Hepatocyte (in vitro differentiated cells): Measurements from ENCODE around the gene SHOC2. TPM values are rescaled to one million over a fixed set of nuclear protein-coding genes. Genes with fewer than 3 reads are reported as not detected.

ENCODE experiments used
- DNase-seq: peaks from one replicate; pipeline ENCODE4 v3.0.0-alpha.2; 2016; ENCODE audit warnings: low spot score
- H2AFZ ChIP-seq: fragments of 200-600 bp; sonication (generic); 2 replicates; pipeline ENCODE4 v1.6.0; 2016; ENCODE audit warnings: antibody characterized with exemption, mild to moderate bottlenecking
- H3K27ac ChIP-seq: fragments of 200-600 bp; sonication (generic); 2 replicates; pipeline ENCODE4 v1.5.1; 2016; ENCODE audit warnings: mild to moderate bottlenecking
- H3K27me3 ChIP-seq: fragments of 200-600 bp; sonication (generic); 2 replicates; pipeline ENCODE4 v1.6.1; 2016
- H3K36me3 ChIP-seq: fragments of 200-600 bp; sonication (generic); replicated peaks from 2 replicates; pipeline ENCODE4 v1.5.1; 2016; ENCODE audit warnings: low read depth; ENCODE audit not compliant: insufficient read depth
- H3K4me1 ChIP-seq: fragments of 200-600 bp; sonication (generic); 2 replicates; pipeline ENCODE4 v1.5.1; 2016; ENCODE audit warnings: mild to moderate bottlenecking, moderate library complexity; ENCODE audit not compliant: insufficient read depth
- H3K4me2 ChIP-seq: fragments of 200-600 bp; sonication (generic); 2 replicates; pipeline ENCODE4 v1.6.0; 2016
- H3K4me3 ChIP-seq: fragments of 200-600 bp; sonication (generic); 2 replicates; pipeline ENCODE4 v1.5.1; 2016; ENCODE audit warnings: mild to moderate bottlenecking
- H3K79me2 ChIP-seq: fragments of 200-600 bp; sonication (generic); 2 replicates; pipeline ENCODE4 v1.6.0; 2017; ENCODE audit warnings: mild to moderate bottlenecking
- H3K9me2 ChIP-seq: fragments of 200-600 bp; sonication (generic); replicated peaks from 2 replicates; pipeline ENCODE4 v1.6.0; 2017; ENCODE audit warnings: mild to moderate bottlenecking; ENCODE audit not compliant: insufficient read depth
- H3K9me3 ChIP-seq: fragments of 200-600 bp; sonication (generic); 2 replicates; pipeline ENCODE4 v1.5.1; 2016; ENCODE audit warnings: low read depth, mild to moderate bottlenecking
- H4K20me1 ChIP-seq: fragments of 200-600 bp; sonication (generic); 2 replicates; pipeline ENCODE4 v1.6.0; 2016; ENCODE audit warnings: mild to moderate bottlenecking; ENCODE audit not compliant: insufficient read depth, poor library complexity, severe bottlenecking
- EZH2 ChIP-seq: fragments of 200-600 bp; sonication (generic); IDR thresholded peaks from 2 replicates; pipeline ENCODE4 v1.6.1; 2016; ENCODE audit warnings: antibody characterized with exemption, mild to moderate bottlenecking, borderline replicate concordance
- EZH2phosphoT487 ChIP-seq: fragments of 200-600 bp; sonication (generic); IDR thresholded peaks from one replicate; pipeline ENCODE4 v1.6.1; 2018; ENCODE audit warnings: antibody characterized with exemption, mild to moderate bottlenecking, low read depth, moderate library complexity; ENCODE audit not compliant: unreplicated experiment, severe bottlenecking
- WGBS: methylation state at CpG from one replicate; pipeline ENCODE4 v1.1.6; 2016; ENCODE audit warnings: low lambda C conversion rate; ENCODE audit errors: missing lambda C conversion rate; 5-methylcytosine and 5-hydroxymethylcytosine counted together
- polyA plus RNA-seq: library from polyadenylated mRNA; unstranded; fragments of >200 nt; fragmentation: Nextera tagmentation; extraction: Ambion mirVana; gene quantifications from 2 replicates; pipeline ENCODE4 v1.2.1, GENCODE V29; 2016
- total RNA-seq: library from RNA; depleted of rRNA; stranded (reverse); fragments of >200 nt; gene quantifications from 2 replicates; pipeline ENCODE4 v1.2.3, GENCODE V29; 2014
- TF ChIP-seq, protein P1 (sequence below): fragments of 200-600 bp; sonication (generic); IDR thresholded peaks from 2 replicates; pipeline ENCODE4 v1.5.1; 2016; ENCODE audit warnings: antibody characterized with exemption, mild to moderate bottlenecking; ENCODE audit not compliant: poor library complexity

Gene SHOC2
- total and polyA plus RNA-seq, 2 experiments from 2014 or later = 27.5 to 58.9 TPM

DNA sequence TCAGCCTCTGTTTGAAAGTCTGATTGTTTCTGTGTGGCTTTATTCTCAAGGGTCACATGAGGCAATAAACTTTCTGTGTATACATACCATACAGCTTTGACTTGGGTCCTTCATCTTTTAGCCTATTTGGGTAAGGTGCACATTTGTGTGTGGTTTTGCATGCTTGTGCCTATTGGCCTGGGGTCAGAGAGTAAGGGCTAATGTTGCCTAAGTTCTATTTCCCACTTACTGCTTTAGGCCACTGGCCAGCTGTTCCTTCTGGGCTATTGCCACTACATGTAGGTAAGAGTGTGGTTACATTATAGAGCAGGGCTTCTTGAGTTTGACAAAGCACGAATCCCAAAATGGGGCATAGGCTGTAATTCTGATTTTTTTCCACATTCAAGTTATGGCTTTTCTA, 22.2 kb upstream of the SHOC2 start:
- 96% methylated on average over 1 of the region's 1 CpG for WGBS
- Histone ChIP-seq H3K4me1 (peaks cover 18% of the 10 kb centered on the region), H2AFZ (no peak overlapping the region), H3K9me2 (no peaks in the 10 kb centered on the region), H3K4me3 (no peak overlapping the region), H3K27me3 (no peaks in the 10 kb centered on the region), H3K4me2 (no peak overlapping the region), H3K9me3 (no peaks in the 10 kb centered on the region), H3K27ac (peak overlapping the region; percentile 24), H4K20me1 (peaks cover 13% of the 10 kb centered on the region), H3K79me2 (peaks cover 22% of the 10 kb centered on the region), H3K36me3 (peaks cover 9% of the 10 kb centered on the region)
- no peak for DNase-seq
- TF ChIP-seq EZH2phosphoT487 (no peak), EZH2 (no peak)
- TF ChIP-seq, protein P1, sequence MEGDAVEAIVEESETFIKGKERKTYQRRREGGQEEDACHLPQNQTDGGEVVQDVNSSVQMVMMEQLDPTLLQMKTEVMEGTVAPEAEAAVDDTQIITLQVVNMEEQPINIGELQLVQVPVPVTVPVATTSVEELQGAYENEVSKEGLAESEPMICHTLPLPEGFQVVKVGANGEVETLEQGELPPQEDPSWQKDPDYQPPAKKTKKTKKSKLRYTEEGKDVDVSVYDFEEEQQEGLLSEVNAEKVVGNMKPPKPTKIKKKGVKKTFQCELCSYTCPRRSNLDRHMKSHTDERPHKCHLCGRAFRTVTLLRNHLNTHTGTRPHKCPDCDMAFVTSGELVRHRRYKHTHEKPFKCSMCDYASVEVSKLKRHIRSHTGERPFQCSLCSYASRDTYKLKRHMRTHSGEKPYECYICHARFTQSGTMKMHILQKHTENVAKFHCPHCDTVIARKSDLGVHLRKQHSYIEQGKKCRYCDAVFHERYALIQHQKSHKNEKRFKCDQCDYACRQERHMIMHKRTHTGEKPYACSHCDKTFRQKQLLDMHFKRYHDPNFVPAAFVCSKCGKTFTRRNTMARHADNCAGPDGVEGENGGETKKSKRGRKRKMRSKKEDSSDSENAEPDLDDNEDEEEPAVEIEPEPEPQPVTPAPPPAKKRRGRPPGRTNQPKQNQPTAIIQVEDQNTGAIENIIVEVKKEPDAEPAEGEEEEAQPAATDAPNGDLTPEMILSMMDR = no peak

DNA sequence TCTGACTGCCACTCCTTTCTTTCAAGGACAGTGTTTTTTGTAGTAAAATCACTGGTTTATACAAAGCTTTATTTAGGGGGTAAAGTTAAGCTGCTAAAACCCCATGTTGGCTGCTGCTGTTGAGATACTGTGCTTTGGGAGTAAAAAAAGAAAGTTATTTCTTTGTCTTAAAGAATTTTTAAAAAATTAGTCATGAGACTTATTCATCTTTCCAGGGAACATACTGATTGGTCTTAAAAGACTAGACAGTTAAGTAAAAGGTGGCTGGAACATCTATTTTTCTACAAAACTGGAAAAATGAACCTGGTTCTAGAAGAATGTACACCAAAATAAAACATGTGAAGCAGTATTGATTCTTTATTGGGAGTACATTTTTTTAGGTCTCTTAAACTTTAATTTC, 21.0 kb upstream of the SHOC2 start:
- H3K9me2 ChIP-seq = no peaks in the 10 kb centered on the region
- no peak overlapping the region for H3K4me2 ChIP-seq
- H3K27me3 ChIP-seq = no peaks in the 10 kb centered on the region
- H2AFZ ChIP-seq = no peak overlapping the region
- H3K36me3 ChIP-seq = peaks cover 9% of the 10 kb centered on the region
- no peak for DNase-seq
- H3K4me3 ChIP-seq = no peak overlapping the region
- H3K4me1 ChIP-seq = peaks cover 18% of the 10 kb centered on the region
- H3K79me2 ChIP-seq = peaks cover 22% of the 10 kb centered on the region
- H3K27ac ChIP-seq = no peak overlapping the region
- TF ChIP-seq EZH2phosphoT487 = no peak
- no peak for TF ChIP-seq EZH2
- TF ChIP-seq, protein P1 = no peak
- H3K9me3 ChIP-seq = no peaks in the 10 kb centered on the region
- H4K20me1 ChIP-seq = peaks cover 13% of the 10 kb centered on the region

DNA sequence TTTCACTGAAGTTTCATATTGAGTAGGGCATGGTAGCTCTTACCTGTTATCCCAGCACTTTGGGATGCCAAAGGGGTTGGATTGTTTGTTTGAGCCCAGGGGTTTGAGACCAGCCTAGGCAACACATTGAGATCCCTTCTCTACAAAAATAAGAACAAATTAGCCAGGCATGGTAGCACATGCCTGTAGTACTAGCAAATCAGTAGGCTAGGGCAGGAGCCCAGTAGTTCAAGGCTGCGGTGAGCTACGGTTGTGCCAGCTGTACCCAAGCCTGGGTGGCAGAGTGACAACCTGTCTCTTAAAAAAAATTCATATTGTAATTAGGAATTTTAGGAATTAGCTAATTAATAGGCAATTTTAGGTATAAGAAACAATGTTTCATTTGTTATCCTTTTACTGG, 18.4 kb upstream of the SHOC2 start:
- TF ChIP-seq EZH2 = no peak
- TF ChIP-seq, protein P1 = no peak
- no peak for TF ChIP-seq EZH2phosphoT487
- Histone ChIP-seq H3K4me3 (no peak overlapping the region), H3K9me2 (no peaks in the 10 kb centered on the region), H3K9me3 (no peaks in the 10 kb centered on the region), H3K27me3 (no peaks in the 10 kb centered on the region), H3K36me3 (peaks cover under 1% of the 10 kb centered on the region), H3K4me1 (peaks cover 14% of the 10 kb centered on the region), H3K27ac (no peak overlapping the region), H2AFZ (no peak overlapping the region), H3K79me2 (peaks cover 1% of the 10 kb centered on the region), H3K4me2 (no peak overlapping the region), H4K20me1 (peaks cover 13% of the 10 kb centered on the region)
- 97% methylated on average over 2 of the region's 2 CpGs for WGBS
- DNase-seq = no peak
